ENCODE results near the gene ARL15. TPM values are rescaled to one million over a fixed set of nuclear protein-coding genes. Genes with fewer than 3 reads are reported as not detected.

The ARL15 gene
- total RNA-seq, 2 donors from 2014 or later = 30.6 to 35.7 TPM

DNA sequence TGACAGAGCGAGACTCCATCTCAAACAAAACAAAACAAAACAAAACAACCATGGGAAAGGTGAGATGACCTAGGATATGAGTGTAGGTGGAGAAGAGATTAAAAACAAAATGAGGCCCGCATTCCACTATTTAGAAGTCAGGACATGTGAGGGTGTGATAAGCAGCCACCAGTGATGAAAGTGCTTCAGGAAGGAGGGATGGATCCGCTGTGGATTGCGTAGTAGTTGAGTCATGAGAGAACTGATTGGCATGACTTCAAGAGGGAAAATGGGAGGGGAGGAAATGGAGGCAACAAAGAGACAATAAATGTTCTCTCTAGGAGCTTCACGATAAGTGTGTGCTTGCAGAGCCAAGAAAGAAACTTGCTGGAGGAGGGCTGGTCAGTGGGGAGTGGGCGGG lies 367.6 kb downstream of the ARL15 start:
- no peak for DNase-seq (ENCODE audit: low spot score)
- intact Hi-C loops (cut with DNase I) = no loop called here

DNA sequence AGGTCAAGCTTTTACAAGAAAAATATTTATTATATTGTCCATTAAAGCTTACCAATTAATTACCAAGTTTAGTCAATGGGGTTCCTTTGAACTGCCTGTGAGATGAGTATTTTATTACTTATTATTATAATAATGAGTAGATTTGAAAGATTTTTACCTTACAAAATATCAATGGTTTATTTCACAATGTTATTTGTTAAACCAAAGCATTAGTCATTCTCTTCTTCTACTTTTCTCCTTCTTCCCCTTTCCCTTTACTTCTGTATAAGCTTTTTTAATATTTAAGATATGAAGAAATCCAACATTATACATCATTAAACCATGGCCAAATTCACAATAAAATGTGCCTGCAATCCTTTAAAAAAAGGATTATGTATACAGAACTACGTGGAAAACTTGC lies 369.5 kb downstream of the ARL15 start:
- intact Hi-C loops (cut with DNase I) = no loop called here
- no peak for DNase-seq (ENCODE audit: low spot score)

DNA sequence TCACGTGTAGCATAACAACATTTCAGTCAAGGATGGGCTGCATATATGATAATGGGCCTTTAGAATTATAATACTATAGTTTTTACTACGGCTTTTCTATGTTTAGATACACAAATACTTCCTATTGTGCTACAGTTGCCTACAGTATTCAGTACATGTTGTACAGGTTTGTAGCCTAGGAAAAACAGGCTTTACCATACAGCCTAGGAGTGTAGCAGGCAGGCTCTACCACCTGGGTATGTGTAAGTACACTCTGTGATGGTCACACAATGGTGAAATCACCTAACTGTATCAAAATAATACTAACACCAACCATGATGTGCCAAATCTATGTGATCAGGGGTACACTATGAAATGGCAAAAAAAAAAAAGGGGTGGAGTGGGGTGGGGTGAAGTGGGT lies 372.9 kb downstream of the ARL15 start:
- intact Hi-C loops (cut with DNase I) = no loop called here
- DNase-seq (ENCODE audit: low spot score) = no peak

GRCh38 chr5:53936481-53937352 lies 373.7 kb downstream of the ARL15 start:
- no peak for DNase-seq (ENCODE audit: low spot score)
- intact Hi-C loops (cut with DNase I) = no loop called here

- intact Hi-C loops (cut with DNase I) = no loop called here
- no peak for DNase-seq (ENCODE audit: low spot score)
These were observed 376.1 kb downstream of the ARL15 start for GRCh38 chr5:53934151-53934820.

DNA sequence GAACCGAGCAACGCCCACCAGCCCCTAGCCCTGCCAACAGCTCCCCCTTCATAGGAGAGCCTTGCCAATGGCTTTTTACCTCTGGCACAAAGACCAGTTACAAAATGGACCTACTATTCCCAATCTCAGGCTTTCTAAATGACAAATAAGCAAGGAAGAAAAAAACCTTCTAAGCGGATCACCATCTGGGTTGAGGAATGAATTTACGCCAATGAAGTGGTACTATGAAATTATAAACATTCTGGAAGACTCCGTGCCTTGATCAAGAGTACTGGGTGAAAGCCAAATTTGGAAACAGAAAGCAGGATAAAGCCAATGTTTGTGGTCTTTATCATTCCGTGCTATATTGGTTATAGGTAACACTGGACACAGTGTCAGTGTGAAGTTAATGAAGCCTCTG lies 378.0 kb downstream of the ARL15 start:
- no peak for DNase-seq (ENCODE audit: low spot score)
- intact Hi-C loops (cut with DNase I) = no loop called here

GRCh38 chr5:53930457-53930856 lies 379.9 kb downstream of the ARL15 start:
- intact Hi-C loops (cut with DNase I) = no loop called here
- DNase-seq (ENCODE audit: low spot score) = no peak

GRCh38 chr5:53929570-53929969 lies 380.8 kb downstream of the ARL15 start:
- intact Hi-C loops (cut with DNase I) = no loop called here
- no peak for DNase-seq (ENCODE audit: low spot score)

- intact Hi-C loops (cut with DNase I) = no loop called here
- no peak for DNase-seq (ENCODE audit: low spot score)
These were observed 381.2 kb downstream of the ARL15 start for GRCh38 chr5:53929152-53929551.

GRCh38 chr5:53928641-53929040 lies 381.7 kb downstream of the ARL15 start:
- DNase-seq (ENCODE audit: low spot score) = no peak
- intact Hi-C loops (cut with DNase I) = no loop called here

- intact Hi-C loops (cut with DNase I) = no loop called here
- DNase-seq (ENCODE audit: low spot score) = no peak
These were observed 382.6 kb downstream of the ARL15 start for GRCh38 chr5:53927668-53928247.

DNA sequence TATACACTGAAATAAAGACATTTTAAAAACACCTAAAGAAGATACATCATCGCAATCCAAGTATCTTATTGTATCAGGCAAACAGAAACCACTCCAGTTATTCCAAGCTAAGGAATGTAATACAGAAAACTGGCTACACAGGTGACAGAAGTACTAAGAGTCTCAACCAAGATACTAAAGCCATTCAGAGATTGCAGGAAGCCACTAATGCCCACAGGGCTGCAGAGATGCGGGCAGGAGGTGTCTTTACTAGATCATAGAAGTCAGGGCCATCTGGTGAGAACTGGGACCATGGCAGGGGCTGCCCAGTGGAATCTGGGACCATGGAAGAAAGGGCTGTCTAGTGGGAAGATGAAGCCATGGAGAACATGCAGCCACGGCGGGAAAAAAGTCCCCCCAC lies 384.3 kb downstream of the ARL15 start:
- intact Hi-C loops (cut with DNase I) = no loop called here
- DNase-seq (ENCODE audit: low spot score) = no peak

- DNase-seq (ENCODE audit: low spot score) = no peak
- intact Hi-C loops (cut with DNase I) = loop anchor here in 1 of 2 donors (5.0 kb wide), 1 partner anchor 368 kb away; no protein-coding TSS in a partner anchor
These were observed 386.0 kb downstream of the ARL15 start for GRCh38 chr5:53924392-53924791.

GRCh38 chr5:53923961-53924360 lies 386.4 kb downstream of the ARL15 start:
- intact Hi-C loops (cut with DNase I) = loop anchor here in 1 of 2 donors (5.0 kb wide), 1 partner anchor 368 kb away; no protein-coding TSS in a partner anchor
- DNase-seq (ENCODE audit: low spot score) = no peak

- DNase-seq (ENCODE audit: low spot score) = no peak
- intact Hi-C loops (cut with DNase I) = loop anchor here in 1 of 2 donors (5.0 kb wide), 1 partner anchor 369 kb away; no protein-coding TSS in a partner anchor
These were observed 387.6 kb downstream of the ARL15 start for GRCh38 chr5:53922508-53923498.

- DNase-seq (ENCODE audit: low spot score) = no peak
- intact Hi-C loops (cut with DNase I) = no loop called here
These were observed 392.5 kb downstream of the ARL15 start for GRCh38 chr5:53917826-53918225.

- DNase-seq (ENCODE audit: low spot score) = no peak
- intact Hi-C loops (cut with DNase I) = no loop called here
These were observed 393.3 kb downstream of the ARL15 start for GRCh38 chr5:53917095-53917494.

DNA sequence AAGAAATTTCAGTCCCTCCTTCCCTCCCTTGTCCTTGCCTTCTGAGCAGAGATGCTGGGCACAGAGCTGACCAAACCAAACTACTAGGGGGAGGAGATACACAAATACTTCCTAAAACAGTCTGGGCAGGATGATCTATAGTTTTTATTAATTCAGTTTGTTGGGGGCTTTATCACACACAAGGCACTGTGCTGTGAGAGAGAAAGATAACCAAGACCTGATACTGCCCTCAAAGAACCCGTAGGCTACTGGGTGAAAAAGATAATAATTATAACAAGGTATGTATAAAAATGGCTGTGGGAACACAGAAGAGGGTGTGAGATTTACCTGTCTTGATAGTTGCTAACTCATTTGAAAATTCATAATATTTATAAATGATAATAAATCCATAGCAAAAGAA lies 395.3 kb downstream of the ARL15 start:
- no peak for DNase-seq (ENCODE audit: low spot score)
- intact Hi-C loops (cut with DNase I) = no loop called here

DNA sequence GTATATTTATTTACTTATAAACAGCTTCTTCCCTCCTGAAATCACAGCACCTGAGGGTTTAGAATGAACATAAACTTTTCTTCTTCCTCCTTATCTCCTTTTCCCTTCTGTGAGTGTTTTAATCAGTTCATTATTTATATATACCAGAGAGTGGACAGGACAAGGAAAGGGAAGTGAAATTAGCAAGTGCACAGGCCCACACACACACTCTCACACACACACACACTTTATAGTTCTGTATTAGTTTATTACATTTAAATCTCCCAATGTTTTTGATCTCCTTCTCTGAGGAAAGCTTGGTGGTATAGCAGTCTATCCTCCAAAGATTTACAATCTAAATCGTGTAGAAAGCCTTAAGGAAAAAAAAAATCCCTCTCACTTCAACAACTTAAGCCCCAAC lies 396.4 kb downstream of the ARL15 start:
- intact Hi-C loops (cut with DNase I) = no loop called here
- DNase-seq (ENCODE audit: low spot score) = no peak

Data from posterior vena cava (tissue), 2 donors.